Mucosa of rectum (tissue), 2 donors: ENCODE measurements around the gene BLVRA.
A peak's percentile ranks its signal among the peaks of the same experiment; 100 is the strongest.

Source experiments
- H3K27ac ChIP-seq, 2 donors: one replicate each; pipeline ENCODE4 v1.7.0; 2013; ENCODE audit warnings: inconsistent platforms in 2 of 2, low read depth in 2 of 2, low read length in 2 of 2
- H3K27me3 ChIP-seq, 2 donors: one replicate each; pipeline ENCODE4 v1.7.0; 2013; ENCODE audit warnings: low read length in 2 of 2; ENCODE audit not compliant: control insufficient read depth in 2 of 2, insufficient read depth in 2 of 2
- H3K36me3 ChIP-seq, 2 donors: one replicate each; pipeline ENCODE4 v1.7.0; 2013; ENCODE audit warnings: low read length in 2 of 2; ENCODE audit not compliant: control insufficient read depth in 2 of 2, insufficient read depth in 2 of 2
- H3K4me1 ChIP-seq, 2 donors: one replicate each; pipeline ENCODE4 v1.7.0; 2013; ENCODE audit warnings: low read length in 2 of 2, mild to moderate bottlenecking in 1 of 2; ENCODE audit not compliant: control insufficient read depth in 2 of 2, insufficient read depth in 2 of 2
- H3K4me3 ChIP-seq, 2 donors: one replicate each; pipeline ENCODE4 v1.7.0; 2013; ENCODE audit warnings: low read length in 2 of 2
- H3K9ac ChIP-seq, 2 donors: one replicate each; pipeline ENCODE4 v1.7.0; 2013; ENCODE audit warnings: low read length in 2 of 2, low read depth in 1 of 2, mild to moderate bottlenecking in 1 of 2
- H3K9me3 ChIP-seq, 2 donors: one replicate each; pipeline ENCODE4 v1.7.0; 2013; ENCODE audit warnings: low read length in 2 of 2; ENCODE audit not compliant: control insufficient read depth in 2 of 2
- donor health status: healthy.
- donor health status: Normal muscosa, but diverticular disease.

The BLVRA gene

DNA sequence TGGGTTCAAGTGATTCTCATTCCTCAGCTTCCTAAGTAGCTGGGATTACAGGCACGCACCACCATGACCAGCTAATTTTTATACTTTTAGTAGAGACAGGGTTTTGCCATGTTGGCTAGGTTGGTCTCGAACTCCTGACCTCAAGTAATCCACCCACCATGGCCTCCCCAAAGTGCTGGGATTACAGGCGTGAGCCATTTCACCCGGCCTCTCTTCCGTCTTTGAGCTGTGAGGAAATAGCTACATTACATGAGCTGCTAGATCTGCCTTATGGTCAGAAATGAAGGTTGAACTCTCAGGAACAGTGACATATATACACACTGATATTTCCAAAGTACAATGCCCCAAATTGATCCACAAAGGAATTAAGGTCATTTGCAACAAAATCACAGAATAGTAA, 2.4 kb downstream of the BLVRA start:
- Histone ChIP-seq H3K27me3 (peaks cover 0 to 4% of the 10 kb centered on the region in 2 donors), H3K4me1 (peaks cover 0 to 4% of the 10 kb centered on the region in 2 donors), H3K36me3 (no peaks in the 10 kb centered on the region), H3K9me3 (no peaks in the 10 kb centered on the region), H3K9ac (no peak overlapping the region), H3K4me3 (no peak overlapping the region), H3K27ac (no peak overlapping the region)

DNA sequence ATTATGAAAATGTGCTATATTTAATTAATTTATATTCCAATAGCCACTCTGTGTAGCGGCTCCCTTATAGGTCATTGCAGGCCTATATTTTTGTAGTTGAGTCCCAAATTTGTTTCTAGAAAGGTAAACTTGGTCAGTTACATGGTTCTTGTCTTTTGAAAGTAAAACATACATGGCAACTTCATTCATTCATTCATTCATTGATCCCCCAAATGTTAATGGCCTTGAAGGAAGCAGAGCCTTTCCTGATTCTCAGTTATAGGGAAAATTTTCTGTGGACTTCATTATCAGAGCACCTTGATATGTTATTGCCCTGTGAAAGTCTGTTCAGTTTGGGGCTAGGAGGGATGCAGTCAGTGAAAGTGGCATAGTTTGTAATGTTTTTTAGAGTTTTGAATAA, 2.9 kb downstream of the BLVRA start:
- Histone ChIP-seq H3K4me3 (no peak overlapping the region), H3K27ac (no peak overlapping the region), H3K9ac (no peak overlapping the region), H3K9me3 (no peaks in the 10 kb centered on the region), H3K36me3 (no peaks in the 10 kb centered on the region), H3K4me1 (peaks cover 0 to 4% of the 10 kb centered on the region in 2 donors), H3K27me3 (peaks cover 0 to 4% of the 10 kb centered on the region in 2 donors)

DNA sequence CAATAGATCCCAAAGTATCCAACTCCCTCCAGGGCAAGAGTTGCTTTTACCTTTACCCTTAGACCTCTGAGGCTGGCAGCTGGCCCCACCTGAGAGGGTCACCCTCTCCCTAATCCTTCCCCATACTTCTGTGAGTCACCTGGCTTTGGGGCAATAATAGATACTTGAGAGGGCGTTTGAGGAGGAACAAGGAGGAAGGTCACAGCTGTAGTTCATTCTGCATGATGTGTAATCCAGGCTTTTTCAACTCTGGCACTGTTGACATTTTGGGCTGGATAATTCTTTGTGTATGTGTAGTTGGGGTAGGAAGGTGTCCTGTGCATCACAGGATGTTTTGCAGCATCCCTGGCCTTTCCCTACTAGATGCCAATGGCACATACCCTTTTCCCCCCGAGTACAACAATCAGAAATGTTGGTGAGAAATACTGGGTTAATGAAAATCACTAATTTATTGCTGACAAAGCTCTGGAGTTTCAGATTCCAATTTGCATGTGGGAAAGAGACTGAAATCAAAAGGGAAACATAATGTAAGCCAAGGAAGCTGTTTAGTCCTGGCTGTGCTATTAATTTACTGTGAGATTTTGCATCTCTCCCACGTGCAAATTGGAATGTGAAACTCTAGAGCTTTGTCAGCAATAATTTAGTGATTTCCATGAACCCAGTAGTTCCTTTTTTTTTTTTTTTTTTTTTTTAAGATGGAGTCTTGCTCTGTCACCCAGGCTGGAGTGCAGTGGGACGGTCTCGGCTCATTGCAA, 3.6 kb downstream of the BLVRA start:
- no peak overlapping the region for H3K27ac ChIP-seq

DNA sequence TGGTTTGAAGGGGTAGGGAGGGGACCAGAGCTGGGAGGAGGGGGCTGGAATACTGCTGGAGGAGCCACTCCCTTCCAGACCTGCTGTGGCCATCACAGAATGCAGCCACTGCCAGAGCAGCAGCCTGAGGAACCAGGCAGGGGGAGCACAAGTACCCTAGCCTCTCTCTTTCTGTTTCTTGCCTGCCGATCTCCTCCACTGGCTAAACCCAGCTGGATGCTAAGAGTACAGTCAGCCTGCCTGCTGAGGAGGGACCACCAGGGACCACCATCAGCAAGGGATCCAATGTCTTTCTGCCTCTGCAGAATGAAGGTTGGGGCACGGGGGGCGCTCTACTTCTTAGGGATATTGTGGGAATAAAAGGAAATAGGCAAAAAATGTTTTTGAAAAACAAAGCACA, 4.7 kb downstream of the BLVRA start:
- H3K27ac ChIP-seq = no peak overlapping the region
- peaks cover 0 to under 1% of the 10 kb centered on the region in 2 donors for H3K4me1 ChIP-seq

More for the DNA sequence above, 3.6 kb downstream of the BLVRA start:
- no peaks in the 10 kb centered on the region for H3K36me3 ChIP-seq
- no peak overlapping the region for H3K4me3 ChIP-seq
- H3K9me3 ChIP-seq = no peaks in the 10 kb centered on the region
- H3K9ac ChIP-seq = no peak overlapping the region
- H3K4me1 ChIP-seq = peaks cover 0 to 4% of the 10 kb centered on the region in 2 donors
- peaks cover 0 to 4% of the 10 kb centered on the region in 2 donors for H3K27me3 ChIP-seq

DNA sequence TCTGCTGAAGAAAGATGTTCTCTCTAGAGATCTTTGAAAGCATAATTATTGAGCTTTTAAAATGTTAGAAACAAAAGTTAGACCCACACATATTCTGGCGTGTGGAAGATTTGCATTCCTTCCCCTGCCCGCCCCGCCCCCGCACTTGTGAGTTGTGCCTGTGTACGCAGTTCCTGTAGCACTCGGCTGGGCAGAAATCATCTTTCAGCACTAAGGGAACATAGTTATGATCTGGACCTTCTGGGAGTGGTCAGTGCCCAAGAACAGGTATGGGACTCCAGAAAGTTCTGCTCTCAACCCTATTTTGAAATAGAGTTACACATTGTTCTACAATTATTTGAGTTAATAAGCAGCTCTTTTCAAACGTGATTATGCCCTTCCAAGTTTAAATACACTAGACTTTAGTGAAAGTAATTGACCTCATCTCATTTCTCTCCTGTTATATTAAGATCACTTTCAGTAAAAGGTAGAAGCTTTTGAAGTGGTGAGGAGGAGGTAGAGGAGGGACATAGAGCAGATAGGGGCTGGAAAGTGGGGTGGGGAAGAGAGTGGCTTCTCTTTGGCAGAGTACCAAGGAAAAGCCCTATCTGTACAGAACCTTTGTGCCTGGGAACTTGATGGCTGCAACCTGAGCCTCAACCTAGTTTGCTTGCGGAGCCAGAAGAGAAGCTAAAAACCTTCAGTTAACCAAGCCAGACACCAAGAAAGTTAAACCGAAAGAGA, 5.7 kb downstream of the BLVRA start:
- H3K36me3 ChIP-seq = no peaks in the 10 kb centered on the region
- H3K27me3 ChIP-seq = no peaks in the 10 kb centered on the region
- no peak overlapping the region for H3K27ac ChIP-seq
- peak overlapping the region in 1 of 2 donors; percentile 20 for H3K4me3 ChIP-seq
- no peak overlapping the region for H3K9ac ChIP-seq
- H3K4me1 ChIP-seq = no peaks in the 10 kb centered on the region
- no peaks in the 10 kb centered on the region for H3K9me3 ChIP-seq

More for the DNA sequence above, 4.7 kb downstream of the BLVRA start:
- Histone ChIP-seq H3K4me3 (no peak overlapping the region), H3K27me3 (no peaks in the 10 kb centered on the region), H3K9me3 (no peaks in the 10 kb centered on the region), H3K9ac (no peak overlapping the region), H3K36me3 (no peaks in the 10 kb centered on the region)

DNA sequence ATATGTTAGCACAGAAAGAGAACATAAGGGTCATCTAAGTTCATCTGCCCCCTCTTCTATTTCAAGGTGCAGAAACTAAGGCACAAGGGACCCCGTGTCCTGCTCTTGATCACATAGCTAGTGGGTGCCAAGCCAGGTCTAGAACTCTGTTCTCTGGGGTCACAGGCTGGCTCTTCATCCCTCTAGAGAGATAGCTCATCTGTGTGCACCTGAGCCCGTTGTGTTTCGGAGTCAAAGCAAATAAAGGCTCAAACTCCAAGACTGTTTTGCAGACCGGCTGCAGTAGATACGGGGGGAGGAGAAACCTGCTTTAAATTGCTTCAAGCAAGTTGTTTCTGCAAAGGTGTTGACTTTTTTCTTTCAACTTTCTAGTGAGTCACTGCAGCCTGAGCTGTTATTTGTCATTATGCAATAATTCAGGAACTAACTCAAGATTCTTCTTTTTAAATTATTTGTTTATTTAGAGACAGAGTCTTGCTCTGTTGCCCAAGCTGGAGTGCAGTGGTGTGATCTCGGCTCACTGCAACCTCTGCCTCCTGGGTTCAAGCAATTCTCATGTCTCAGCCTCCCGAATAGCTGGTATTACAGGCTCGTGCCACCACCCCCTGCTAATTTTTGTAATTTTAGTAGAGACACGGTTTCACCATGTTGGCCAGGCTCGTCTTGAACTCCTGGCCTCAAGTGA, 6.5 kb downstream of the BLVRA start:
- Histone ChIP-seq H3K27ac (peak overlapping the region in 1 of 2 donors; percentile 11), H3K9ac (no peak overlapping the region), H3K9me3 (no peaks in the 10 kb centered on the region), H3K4me3 (no peak overlapping the region), H3K36me3 (no peaks in the 10 kb centered on the region), H3K4me1 (no peaks in the 10 kb centered on the region), H3K27me3 (no peaks in the 10 kb centered on the region)

DNA sequence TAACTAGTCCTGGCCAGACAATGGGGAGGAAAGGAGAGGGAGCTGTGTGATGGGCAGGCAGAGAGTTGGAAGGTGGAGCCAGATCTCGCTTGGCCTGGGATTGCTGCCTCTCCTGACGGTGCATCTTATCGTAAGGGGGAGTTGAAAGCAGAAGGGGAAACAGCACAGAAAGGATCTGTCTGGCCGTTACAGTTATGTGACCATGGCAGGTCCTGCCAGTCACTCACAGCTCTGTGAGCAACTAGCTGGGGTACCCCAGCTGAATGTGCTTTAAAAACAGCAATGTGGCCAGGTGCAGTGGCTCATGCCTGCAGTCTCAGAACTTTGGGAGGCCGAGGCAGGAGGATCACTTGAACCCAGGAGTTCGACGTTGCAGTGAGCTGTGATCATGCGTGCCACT, 8.1 kb downstream of the BLVRA start:
- Histone ChIP-seq H3K4me3 (no peak overlapping the region), H3K36me3 (no peaks in the 10 kb centered on the region), H3K27ac (no peak overlapping the region), H3K4me1 (no peaks in the 10 kb centered on the region), H3K9me3 (no peaks in the 10 kb centered on the region), H3K9ac (no peak overlapping the region), H3K27me3 (no peaks in the 10 kb centered on the region)

DNA sequence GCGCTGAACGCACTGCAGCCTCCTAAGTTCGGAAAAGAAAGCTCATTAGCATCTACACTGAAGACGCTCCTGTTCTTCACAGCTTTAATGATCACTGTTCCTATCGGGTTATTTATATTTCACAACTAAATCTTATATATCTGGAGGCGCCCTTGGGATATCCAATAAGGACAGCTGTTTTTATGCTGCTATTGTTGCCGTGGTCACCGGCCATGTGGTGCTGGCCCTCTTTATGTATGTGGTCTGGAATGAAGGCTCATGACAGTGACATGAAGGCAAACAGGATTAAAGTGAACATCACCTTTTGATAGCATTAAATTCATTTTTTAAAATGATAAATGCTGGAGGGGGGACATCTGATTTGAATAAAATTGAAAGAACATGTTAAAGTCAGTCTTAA, 8.8 kb downstream of the BLVRA start:
- Histone ChIP-seq H3K27ac (no peak overlapping the region), H3K9me3 (no peaks in the 10 kb centered on the region), H3K36me3 (no peaks in the 10 kb centered on the region), H3K9ac (no peak overlapping the region), H3K27me3 (no peaks in the 10 kb centered on the region), H3K4me3 (no peak overlapping the region), H3K4me1 (no peaks in the 10 kb centered on the region)

DNA sequence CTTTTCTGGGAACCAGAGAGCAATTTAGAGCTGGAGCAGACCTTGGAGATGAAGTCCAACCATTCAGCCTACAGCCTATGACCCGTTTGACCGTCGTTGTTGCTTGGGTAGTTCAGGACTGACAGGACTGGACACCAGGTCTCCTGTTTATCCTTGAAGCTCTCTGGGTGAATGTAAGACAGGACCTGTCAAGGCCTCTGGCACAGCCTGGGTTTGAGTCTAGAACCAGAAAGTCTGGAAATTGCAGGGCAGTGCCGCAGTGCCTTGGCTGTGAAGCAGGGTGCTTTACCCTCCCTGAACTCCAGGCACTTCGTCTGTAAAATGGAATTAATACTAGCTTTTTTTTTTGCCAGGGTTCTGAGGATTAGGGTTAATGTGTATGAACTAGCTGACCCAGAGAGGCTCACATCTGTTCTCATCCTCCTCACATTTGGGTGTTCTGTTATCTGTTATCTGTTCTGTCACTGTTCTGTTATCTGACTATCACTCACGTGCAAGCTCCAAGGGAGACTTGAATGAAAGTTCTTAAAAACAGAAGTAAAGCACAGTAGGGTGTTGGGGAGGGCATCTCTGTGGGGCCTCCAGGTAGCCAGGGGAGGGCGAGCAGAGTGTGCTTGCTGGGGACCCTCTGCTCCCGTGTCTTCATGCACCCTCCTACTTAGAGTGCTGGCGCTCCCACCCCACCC, 9.9 kb downstream of the BLVRA start:
- Histone ChIP-seq H3K9me3 (no peaks in the 10 kb centered on the region), H3K36me3 (no peaks in the 10 kb centered on the region), H3K4me3 (no peak overlapping the region), H3K27ac (no peak overlapping the region), H3K9ac (no peak overlapping the region), H3K4me1 (no peaks in the 10 kb centered on the region), H3K27me3 (no peaks in the 10 kb centered on the region)
